ENCODE measurements around the gene NKAIN4. TPM values are rescaled to one million over a fixed set of nuclear protein-coding genes. Genes with fewer than 3 reads are reported as not detected.

Gene NKAIN4
- total RNA-seq, 1 experiment from 2014 or later = not detected

DNA sequence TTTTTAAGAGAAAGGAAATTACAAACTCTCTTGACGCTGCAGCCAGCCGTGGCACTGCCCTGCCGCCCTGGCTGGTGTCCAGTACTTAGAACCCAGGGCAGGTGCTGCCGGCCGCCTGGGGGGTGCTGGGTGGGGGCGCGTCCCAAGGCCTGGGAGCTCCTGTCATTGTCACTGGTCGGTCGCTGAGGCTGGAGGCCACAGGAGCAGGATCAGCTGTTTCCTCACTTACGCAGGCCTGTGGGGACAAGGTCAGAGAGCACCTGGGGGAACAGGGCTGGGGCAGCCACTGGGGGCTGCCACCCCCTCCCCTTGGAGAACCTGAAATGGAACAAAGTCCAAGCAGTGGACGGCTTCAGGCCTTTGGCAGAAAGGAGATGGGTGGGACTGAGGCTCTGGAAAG lies 13.0 kb downstream of the NKAIN4 start:
- DNase-seq (ENCODE audit: extremely low read depth, low read depth) = no peak

DNA sequence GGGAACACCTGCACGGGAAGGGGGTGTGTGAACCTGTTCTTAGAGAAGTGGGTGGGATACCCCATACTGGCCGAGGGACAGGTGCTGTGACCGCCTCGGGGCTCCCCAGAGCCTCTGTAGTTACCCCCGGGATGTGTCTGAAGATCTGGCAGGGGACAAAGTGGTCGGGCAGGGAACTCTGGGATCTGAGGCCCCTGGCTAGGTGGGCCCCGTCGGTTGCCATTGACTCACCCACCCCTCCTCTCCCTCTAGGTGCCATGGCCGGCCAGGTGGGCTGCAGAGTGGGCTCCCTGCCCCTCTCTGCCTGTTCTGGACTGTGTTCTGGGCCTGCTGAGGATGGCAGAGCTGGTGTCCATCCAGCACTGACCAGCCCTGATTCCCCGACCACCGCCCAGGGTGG lies 14.3 kb downstream of the NKAIN4 start:
- no peak for DNase-seq (ENCODE audit: extremely low read depth, low read depth)

DNA sequence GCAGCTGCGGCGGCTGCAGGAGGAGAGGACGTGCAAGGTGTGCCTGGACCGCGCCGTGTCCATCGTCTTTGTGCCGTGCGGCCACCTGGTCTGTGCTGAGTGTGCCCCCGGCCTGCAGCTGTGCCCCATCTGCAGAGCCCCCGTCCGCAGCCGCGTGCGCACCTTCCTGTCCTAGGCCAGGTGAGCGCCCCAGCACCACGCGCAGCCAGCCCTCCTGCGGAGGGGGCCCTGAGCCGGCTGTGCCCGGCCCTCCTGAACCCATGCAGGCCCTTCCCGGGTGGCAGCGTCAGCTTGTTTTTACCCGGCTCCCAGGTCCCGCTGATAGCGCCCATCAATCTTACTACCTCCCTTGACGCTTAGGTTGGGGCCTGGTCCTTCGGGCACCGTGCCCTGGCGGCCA lies 14.8 kb downstream of the NKAIN4 start:
- no peak for DNase-seq (ENCODE audit: extremely low read depth, low read depth)

DNA sequence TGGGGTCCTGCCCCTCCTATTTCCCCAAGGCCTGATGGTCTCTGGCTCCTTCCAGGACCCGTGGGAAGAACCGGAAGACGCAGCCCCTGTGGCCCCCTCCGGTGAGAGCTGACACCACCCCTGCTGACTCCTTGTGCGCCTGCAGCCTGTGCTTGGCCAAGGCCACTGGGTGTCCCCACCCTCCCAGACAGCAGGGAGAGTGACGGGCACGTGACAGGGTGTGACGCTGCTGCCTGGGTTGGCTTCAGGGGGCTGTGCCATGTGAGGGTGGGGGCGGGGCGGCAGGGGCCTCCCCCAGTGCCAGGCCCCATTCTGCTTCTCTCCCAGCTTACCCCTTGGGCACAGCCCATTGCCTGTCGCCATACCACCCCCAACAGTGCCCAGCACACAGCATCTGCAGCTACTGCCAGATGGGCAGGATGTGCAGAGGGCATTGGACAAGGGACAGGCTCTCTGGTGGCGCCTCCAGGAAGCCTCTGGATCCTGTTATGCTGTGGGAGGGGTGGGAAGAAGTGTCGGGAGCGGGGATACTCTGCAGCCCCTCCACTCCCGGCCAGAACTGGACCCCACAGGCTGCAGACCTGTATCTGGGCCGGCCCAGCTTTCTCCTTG lies 15.6 kb downstream of the NKAIN4 start:
- no peak for DNase-seq (ENCODE audit: extremely low read depth, low read depth)

DNA sequence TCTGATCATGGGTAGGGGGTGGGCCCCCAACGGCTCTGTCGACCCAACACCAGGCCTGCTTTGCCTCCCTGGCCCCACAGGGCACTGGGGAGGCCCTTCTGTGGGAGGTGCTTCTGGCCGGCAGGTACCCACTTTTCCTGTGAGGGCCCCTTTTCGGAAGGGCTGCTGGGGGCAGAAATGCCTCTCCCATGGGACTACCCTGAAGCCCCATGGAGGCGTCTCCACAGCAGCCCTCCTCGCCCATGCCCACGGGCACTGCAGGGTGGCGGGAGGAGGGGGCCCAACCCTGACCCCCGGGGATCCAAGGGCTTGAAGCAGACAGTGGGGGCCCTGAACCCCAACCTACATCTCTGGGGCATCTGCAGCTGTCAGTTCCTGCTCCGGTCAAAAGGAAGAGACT lies 16.2 kb downstream of the NKAIN4 start:
- no peak for DNase-seq (ENCODE audit: extremely low read depth, low read depth)

DNA sequence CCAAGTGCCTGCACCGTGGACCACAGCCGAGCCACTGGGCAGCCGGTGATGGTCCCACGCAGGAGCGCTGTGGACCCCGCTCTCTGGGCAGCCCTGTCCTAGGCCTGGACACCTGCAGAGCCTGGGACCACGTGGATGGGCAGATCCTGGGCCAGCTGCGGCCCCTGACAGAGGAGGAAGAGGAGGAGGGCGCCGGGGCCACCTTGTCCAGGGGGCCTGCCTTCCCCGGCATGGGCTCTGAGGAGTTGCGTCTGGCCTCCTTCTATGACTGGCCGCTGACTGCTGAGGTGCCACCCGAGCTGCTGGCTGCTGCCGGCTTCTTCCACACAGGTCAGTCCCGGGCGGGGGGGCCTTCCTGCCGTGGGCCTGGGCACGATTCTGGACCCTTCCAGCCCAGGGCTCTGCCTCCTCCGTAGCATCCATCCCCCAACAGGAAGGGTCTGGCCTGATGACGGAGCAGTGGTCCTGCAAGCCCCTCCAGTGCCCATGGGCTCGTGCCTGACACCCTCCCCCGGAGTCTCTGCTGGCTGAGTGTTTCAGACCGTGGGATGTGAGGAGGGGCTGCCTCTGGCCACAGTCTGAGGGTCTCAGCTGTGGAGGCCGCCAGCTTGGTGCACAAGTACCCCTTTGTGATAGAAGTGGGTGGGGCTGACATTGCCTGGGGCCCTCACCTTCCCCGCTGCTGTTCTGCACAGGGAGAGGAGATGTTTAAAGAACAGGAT lies 18.0 kb downstream of the NKAIN4 start:
- no peak for DNase-seq (ENCODE audit: extremely low read depth, low read depth)

DNA sequence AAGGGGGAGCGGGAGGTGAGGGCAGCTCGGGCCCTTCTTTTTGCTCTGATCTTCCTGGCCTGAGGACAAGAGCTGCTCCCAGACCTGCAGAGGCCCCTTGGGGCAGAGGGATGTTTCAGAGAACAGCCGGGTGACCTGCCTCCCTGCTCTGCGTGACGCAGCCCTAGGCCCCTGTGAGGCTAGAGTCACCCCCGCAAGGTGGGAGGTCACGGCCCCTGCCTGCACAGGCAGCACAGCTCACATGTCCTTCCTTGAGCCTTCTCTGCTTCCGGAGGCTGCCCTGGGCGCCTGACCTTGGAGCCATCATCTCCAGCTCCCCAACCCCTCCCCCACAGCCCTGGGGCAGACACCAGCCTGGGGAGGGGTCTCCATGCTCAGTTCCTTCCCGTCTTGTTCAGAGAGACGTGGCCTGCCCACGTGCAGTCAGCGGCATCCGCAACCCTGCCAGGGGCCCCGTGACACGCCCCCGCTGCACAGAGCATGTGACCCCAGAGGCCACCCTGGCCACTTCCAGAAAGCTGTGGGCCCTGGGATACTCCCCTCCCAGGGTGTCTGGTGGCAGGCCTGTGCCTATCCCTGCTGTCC lies 18.8 kb downstream of the NKAIN4 start, which contains the start of gene BIRC7:
Gene BIRC7, plus strand, starts transcription at position 507 of the 585 bp plus-strand sequence. CDS start 192 bp downstream, outside the sequence.
- no peak for DNase-seq (ENCODE audit: extremely low read depth, low read depth)

DNA sequence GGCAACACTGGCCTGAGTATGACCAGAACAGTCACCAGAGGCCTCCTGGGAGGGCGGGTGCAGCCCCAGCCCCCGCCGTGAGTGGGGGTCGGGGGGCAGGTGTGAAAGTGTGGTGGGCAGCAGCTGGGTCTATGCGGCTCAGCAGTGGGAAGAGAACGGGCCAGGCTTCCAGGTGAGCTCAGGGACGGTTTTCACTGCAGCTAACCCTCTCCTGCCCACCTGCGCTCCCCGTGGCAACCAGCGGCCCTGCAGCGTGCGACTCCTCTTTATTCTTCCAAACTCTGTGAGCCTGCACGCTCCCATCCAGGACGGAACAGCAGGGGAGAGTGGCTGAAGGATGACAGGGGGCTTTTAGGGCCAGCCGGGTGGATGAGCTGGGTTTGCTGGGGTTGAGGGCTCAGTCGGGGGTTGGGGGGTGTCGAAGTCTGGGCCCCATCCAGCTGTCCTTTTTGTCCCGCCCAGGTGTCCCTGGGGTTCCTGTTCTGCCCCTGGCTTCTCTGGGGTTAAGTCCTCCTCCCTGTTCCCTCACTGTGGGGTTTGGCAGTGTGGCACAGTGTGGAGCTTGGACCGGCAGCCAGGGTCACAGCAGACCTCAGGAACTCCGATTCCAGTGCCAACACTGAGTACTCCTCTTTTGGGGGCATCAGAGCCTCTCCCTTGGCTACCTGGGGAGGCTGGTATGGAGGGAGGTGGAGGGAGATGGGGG lies 19.4 kb downstream of the NKAIN4 start:
- peak; percentile 47 for DNase-seq (ENCODE audit: extremely low read depth, low read depth)

DNA sequence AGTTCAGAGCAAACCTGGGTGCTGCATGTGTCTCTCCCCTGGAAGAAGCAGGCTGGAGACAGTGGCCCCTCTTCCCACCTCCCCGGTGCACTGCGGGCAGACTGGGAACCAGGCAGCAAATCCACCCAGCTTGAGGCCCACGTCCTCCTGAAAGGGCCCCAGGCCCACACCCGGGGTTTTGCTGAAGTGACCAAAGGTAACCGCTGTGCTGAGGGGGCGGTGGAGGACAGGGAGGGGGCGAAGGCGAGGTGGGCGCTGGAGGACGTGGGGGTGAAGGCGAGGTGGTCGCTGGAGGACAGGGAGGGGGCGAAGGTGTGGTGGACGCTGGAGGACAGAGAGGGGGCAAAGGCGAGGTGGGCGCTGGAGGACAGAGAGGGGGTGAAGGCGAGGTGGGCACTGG lies 20.3 kb downstream of the NKAIN4 start:
- DNase-seq (ENCODE audit: extremely low read depth, low read depth) = no peak

DNA sequence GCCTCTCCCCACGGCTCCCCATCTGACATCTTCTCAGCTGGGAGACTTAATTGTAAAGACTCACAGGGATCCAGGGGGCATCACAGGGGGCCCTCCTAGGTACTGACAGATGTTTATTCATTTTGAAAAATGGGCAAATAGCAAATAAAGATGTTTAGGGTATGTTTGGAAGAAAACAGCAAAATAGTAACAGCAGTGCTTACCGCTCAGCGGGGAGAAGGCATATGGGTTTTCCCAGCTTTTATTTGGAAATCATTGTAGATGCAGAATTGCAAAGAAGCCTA lies 21.3 kb downstream of the NKAIN4 start:
- DNase-seq (ENCODE audit: extremely low read depth, low read depth) = no peak

DNA sequence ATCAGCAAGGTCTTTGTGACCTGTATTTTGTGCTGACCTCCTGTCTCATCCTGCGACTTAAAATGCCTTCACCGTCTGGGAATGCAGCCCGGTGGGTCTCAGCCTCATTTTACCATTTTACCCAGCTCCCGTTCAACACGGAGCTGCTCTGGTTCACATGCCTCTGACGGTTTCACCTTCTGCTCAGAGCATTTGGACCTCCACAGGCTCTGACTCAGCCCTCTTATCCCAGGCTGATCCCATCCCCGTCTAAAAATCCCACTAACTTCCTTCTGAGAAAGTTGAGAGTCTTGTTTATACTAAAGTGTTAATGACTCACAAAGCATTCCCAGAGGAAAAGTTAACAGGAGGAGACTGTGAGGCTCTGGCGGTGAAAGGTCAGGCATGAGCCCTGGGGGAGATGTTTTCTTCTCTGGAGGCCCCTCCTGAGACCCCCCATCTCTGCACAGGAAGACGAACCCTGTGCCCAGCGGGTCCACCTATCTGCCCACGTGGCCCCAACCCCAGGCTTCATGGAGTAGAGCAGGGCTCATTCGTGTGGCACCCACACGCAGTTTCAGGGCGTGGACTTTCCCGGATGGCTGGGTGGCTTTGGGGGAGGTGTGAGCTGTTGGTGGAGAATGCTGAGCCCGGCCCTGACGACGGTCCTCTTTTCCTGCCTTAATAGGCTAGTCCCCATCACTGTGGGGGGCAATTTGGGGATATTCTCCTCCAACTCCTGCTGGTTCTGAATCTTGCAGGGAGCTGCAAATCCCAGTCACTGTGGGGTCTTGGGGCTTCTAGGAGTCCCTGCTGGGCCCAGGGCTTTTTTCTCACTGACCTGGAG lies 21.8 kb downstream of the NKAIN4 start:
- DNase-seq (ENCODE audit: extremely low read depth, low read depth) = peak; percentile 89

DNA sequence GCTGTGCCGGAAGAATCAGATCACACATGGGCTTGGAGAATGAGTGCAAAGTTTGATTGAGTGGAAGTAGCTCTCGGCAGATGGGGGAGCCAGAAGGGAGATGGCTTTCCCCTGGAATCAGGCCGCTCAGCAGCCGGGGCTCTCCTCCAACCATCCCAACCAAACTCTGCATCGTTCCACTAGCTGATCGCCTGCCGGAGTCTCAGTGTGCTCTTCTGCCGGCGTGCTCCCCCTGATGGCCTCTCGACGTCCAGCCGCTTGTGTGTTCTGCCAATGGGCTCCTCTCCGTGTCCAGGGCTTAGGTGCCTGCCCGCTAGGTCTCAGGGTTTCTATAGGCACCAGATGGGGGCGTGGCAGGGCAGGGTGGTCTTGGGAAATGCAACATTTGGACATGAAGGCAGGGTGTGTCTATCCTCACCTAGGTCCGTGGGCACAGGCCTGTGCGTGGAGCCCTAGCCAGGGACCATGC lies 23.4 kb downstream of the NKAIN4 start:
- peak; percentile 65 for DNase-seq (ENCODE audit: extremely low read depth, low read depth)

DNA sequence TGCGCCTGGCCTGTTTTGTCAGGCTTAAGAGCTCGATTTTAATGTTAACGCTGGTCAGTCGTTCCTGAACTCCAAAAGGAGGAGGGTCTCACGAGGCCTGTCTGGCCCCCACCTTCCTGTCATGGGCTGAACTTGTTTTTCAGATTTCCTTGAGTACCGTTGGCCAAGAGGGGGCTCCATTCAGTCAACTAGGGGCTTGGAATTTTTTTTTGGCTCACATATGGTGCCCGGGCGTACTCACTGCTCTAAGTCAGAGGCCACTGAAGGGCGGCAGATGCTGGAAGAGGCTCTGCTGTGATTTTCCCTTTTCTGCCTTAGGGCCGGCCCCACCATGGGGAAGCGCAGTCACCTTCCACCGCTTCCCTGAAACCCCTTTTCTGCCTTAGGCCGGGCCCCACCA lies 25.5 kb downstream of the NKAIN4 start:
- no peak for DNase-seq (ENCODE audit: extremely low read depth, low read depth)

DNA sequence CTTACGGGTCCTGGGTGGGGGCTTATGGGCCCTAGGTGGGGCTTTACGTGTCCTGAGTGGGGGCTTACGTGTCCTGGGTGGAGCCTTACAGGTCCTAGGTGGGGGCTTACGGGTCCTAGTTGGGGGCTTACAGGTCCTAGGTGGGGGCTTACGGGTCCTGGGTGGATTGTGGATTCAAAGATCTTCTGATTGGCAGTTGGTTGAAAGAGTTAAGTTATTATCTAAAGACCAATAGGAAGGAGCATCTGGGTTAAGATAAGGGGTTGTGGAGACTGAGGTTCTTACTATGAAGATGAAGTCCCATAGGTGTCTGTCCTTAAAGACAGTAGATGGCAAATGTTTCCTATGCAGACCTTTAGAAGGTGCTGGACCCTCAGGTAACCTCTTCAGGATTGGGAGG lies 27.0 kb downstream of the NKAIN4 start:
- DNase-seq (ENCODE audit: extremely low read depth, low read depth) = no peak

DNA sequence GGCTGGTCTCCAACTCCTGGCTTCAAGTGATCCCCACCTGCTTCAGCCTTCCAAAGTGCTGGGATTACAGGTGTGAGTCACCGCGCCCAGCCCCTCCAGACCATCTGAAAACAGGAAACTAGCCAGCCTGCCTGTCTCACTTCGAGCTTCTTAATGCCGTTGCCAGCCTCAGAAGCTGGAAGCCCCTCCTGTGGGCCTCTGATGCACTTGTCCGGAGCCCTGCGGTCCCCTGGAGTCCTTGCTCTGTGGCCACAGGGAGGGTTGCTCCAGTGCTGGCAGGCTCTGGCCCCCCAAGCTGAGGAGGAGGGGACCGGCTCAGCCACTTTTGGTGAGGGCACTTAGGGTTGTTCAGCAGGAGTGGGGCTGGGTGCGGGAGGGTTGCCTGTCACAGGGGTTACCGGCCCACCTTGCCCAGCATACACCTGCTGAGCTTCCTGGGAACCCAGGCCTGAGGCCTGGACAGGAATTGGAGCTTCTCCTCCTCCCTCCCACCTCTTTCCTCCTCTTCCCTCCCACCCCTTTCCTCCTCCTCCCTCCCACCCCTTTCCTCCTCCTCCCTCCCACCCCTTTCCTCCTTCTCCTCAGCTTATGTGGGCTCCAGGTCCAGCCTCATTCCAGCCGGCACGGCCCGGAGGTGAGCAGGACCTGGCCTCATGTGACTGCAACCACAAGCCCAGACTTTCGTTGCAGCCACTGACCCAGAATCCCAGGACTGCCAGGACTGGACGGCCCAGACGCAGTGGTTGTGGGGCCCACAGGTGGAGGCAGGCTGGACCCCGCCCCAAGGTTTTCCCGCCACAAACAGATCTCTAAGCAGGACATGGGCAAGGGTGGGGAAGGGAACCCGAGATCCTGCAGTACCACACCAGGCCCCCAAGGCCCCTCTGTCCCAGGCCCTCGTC lies 28.0 kb downstream of the NKAIN4 start:
- no peak for DNase-seq (ENCODE audit: extremely low read depth, low read depth)

DNA sequence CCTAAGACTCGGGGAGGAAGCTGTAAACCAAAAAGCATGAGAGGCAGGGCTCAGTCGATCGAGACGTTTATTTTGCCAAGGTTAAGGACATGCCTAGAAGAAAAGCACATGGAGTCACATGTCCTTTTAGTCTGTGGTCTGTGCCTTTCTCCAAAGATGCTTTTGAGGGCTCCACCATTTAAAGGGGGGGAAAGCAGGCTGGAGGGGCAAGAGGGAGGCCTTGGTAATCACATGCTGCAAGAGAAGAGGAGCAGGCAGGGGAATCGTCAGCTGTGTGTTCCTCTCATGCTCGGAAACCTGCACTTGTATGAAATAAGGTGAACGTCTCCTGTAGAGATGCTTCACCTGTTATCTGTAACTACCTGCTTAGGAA lies 29.2 kb downstream of the NKAIN4 start:
- no peak for DNase-seq (ENCODE audit: extremely low read depth, low read depth)

DNA sequence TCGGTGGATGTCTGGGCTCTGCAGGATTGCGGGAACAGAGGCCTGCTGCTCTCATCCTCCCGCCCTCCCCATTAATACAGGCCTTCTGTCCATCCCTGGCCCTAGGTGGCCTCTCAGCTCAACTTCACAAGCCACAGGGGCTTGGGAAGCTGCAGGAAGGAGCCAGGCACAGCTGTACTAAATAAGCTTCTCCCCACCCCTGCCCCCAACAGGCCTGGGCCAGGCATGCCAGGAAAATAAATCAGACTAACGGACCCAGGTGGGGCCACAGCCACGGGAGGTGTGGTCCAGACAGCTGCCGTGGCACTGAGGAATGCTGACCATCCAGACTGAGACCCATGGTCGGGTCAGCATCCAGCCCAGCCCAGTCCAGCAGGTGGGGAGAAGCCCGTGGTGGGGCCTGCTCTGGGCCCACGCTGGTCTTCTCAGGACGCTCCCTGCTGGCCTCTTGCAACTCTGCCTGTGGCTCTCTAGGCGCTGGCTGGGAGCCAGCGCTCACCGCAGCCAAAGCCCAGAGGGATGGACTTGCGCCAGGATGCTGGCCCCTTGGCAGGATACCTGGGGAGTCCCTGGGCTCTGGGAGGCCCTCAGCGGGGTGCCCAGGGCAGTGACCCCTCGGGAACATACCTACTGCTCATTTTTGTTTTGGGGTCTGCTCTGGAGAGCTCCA lies 29.7 kb downstream of the NKAIN4 start:
- peak; percentile 33 for DNase-seq (ENCODE audit: extremely low read depth, low read depth)

DNA sequence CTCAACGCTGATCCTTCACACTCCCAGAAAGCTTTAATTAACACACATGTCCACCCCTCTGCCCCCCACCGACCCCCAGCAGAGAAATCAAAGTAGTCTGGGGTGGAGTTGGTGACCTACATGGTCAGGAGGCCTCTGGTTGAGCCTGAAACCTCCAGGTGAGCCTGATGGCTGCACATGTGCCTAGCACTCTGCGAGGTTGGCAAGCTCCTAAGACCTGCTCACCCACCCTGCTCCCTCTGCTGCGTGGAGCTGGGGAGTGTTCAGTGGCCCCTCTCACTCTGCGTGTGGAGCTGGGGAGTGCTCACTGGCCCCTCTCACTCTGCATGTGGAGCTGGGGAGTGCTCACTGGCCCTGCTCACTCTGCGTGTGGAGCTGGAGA lies 30.4 kb downstream of the NKAIN4 start:
- DNase-seq (ENCODE audit: extremely low read depth, low read depth) = no peak

DNA sequence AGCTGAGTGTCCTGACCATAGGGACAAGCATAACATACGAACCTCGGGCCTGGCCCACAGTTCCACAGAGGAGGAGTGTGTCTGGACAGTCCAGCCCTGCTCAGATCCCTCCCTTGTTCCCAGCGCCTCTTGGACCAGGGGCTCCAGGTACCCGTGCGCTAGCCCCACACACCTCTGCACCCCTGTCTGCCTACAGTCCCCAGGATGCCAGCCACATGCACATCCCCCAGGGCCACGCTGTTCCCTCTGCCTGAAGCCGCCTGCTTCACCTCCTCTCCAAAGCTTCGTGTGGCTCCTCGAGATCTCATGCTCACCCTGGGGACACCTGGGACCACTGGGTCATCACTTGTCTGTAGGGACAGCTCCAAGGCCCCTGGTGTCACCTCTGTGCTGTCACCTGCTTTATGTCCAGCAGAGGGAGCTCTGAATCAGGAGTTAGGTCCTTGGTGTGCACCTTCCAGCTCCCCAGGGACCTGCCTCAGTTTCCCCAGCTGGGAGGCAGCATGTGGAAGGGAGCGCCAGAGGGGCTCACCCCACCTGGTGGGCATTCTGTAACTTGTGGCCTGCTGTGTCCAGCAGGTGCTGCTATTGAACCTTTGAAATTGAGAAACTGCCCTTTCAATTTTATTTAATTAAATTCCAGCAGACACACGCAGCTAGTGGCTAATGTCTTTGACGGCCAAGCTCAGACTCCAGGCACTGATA lies 31.0 kb downstream of the NKAIN4 start:
- peak; percentile 60 for DNase-seq (ENCODE audit: extremely low read depth, low read depth)

All from NCI-H460 (cell line).